Mucosa of descending colon (tissue), 3 donors: Measurements from ENCODE around the gene CREB5. TPM values are rescaled to one million over a fixed set of nuclear protein-coding genes. Genes with fewer than 3 reads are reported as not detected.
"Not testable (repeated sequence)": the region's sequence is repeated elsewhere in the genome, so short reads cannot be mapped to it uniquely, and the experiment has no call there.

Experiments used
- ATAC-seq: fragments of 200-7000 bp; cut with Tn5 transposase; one replicate; pipeline ENCODE4 v1.9.1; 2020; ENCODE audit warnings: mild to moderate bottlenecking, moderate library complexity
- DNase-seq, 3 donors: peaks; one replicate each; pipeline ENCODE4 v3.0.0-alpha.2; 2020
- H3K36me3 ChIP-seq: fragments of 200-600 bp; one replicate; pipeline ENCODE4 v1.8.0; 2021; ENCODE audit warnings: low read depth, mild to moderate bottlenecking
- H3K4me1 ChIP-seq: fragments of 200-600 bp; one replicate; pipeline ENCODE4 v1.8.0; 2021; ENCODE audit warnings: low read depth, mild to moderate bottlenecking
- H3K4me3 ChIP-seq: fragments of 200-600 bp; one replicate; pipeline ENCODE4 v1.8.0; 2021; ENCODE audit warnings: mild to moderate bottlenecking
- H3K9me3 ChIP-seq: fragments of 200-600 bp; one replicate; pipeline ENCODE4 v1.8.0; 2021; ENCODE audit warnings: mild to moderate bottlenecking
- CTCF ChIP-seq: fragments of 200-600 bp; IDR thresholded peaks from one replicate; pipeline ENCODE4 v1.8.0; 2022; ENCODE audit warnings: antibody characterized with exemption, mild to moderate bottlenecking
- intact Hi-C, 2 donors: fragments of 100-400 bp; cut with DNase I in 1 of 2; cut with micrococcal nuclease in 1 of 2; formaldehyde crosslinking; loops; one replicate each; pipeline versions ENCODE4 v1.11.0 to v1.11.1; 2022; cut with DNase I, micrococcal nuclease
- total RNA-seq, 3 donors: library from RNA; stranded (reverse); fragmentation: NEBNext Ultra II Directional in 2 of 3; extraction: Animal tissue kit (Norgen Biotek cat#: 25700) in 2 of 3; gene quantifications; one replicate each; pipeline versions ENCODE4 v1.2.1 to v1.2.4, GENCODE V29; 2021 to 2023
- donor health status: DM: no; HTN: no; CAD: no; lungs with moderate emphysema.
- donor health status: DM: no; HTN: no; CAD: no.
- donor health status: DM: no; HTN: yes; CAD: no.

Gene CREB5
- total RNA-seq, 3 donors from 2014 or later = 0.61 to 5.4 (median 1.9) TPM

- H3K4me1 ChIP-seq = no peaks in the 10 kb centered on the region
- no peaks in the 10 kb centered on the region for H3K36me3 ChIP-seq
- no peaks in the 10 kb centered on the region for H3K9me3 ChIP-seq
- H3K4me3 ChIP-seq = no peak overlapping the region
- no peak for ATAC-seq
- no peak for DNase-seq
- TF ChIP-seq CTCF = no peak
- intact Hi-C loops = no loop called here
Observed at GRCh38 chr7:28785041-28785995, 373.0 kb downstream of the CREB5 start.

DNA sequence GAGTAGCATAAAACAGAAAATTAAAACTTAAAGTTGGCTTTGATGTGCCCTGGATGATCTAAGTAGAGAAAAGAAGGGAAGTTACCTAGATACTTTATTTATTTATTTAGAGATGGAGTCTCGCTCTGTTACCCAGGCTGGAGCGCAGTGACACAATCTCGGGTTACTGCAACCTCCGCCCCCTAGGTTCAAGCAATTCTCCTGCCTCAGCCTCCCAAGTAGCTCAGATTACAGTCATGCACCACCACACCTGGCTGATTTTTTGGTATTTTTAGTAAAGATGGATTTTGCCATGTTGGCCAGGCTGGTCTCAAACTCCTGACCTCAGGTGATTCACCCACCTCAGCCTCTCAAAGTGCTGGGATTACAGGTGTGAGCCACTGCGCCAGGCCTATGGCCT, 373.8 kb downstream of the CREB5 start:
- intact Hi-C loops = not testable (repeated sequence)

DNA sequence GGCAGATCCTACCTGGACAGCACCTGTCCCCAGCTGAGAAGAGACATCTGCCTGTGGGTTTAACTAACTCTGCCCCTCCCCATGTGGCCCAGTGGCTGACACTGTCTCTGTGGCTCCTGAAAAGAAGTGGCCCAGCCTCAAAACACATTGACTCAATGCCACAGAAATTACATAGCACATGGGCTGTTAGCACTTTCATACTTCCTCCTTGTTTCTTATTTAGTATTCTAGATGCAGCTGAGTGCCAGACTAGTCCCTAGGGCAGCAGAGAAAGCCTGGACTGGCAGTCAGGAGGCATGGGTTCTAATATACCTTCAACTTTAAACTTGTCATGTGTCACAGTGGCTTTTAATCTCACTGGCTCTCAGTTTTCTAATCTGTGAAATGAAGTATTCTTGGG, 374.8 kb downstream of the CREB5 start:
- H3K4me1 ChIP-seq = no peaks in the 10 kb centered on the region
- DNase-seq = no peak
- no peaks in the 10 kb centered on the region for H3K9me3 ChIP-seq
- no peak for TF ChIP-seq CTCF
- intact Hi-C loops = no loop called here
- no peak overlapping the region for H3K4me3 ChIP-seq
- ATAC-seq = no peak
- H3K36me3 ChIP-seq = no peaks in the 10 kb centered on the region

More for the DNA sequence above, 373.8 kb downstream of the CREB5 start:
- H3K4me3 ChIP-seq, H3K9me3 ChIP-seq, DNase-seq, H3K4me1 ChIP-seq, ATAC-seq, H3K36me3 ChIP-seq: not testable (repeated sequence)

DNA sequence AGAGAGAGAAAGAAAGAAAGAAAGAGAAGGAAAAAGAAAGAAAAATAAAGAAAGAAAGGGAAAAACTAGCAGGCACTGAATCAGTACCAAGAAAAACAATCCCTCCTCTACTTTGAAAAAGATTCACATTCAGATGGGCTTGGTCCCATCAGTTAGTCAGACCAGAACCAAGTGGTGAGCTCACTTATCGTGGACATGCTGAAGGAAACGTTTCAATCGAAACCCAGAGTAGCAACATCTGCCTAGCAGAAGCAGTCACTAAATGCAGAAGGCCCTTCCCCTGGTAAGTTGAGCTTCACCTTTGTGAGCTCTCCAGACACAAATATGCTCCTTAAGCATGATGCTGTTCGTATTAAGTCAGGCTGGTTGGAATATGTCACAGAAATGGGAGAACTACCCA, 378.1 kb downstream of the CREB5 start:
- ATAC-seq (no peak), DNase-seq (no peak)
- intact Hi-C loops = no loop called here
- TF ChIP-seq CTCF = no peak
- H3K4me3 ChIP-seq = no peak overlapping the region
- no peaks in the 10 kb centered on the region for H3K4me1 ChIP-seq
- no peaks in the 10 kb centered on the region for H3K36me3 ChIP-seq
- no peaks in the 10 kb centered on the region for H3K9me3 ChIP-seq

GRCh38 chr7:28792858-28793257, 380.5 kb downstream of the CREB5 start:
- Histone ChIP-seq H3K4me3 (no peak overlapping the region), H3K36me3 (no peaks in the 10 kb centered on the region), H3K4me1 (no peaks in the 10 kb centered on the region), H3K9me3 (no peaks in the 10 kb centered on the region)
- no peak for TF ChIP-seq CTCF
- DNase-seq (no peak), ATAC-seq (no peak)
- intact Hi-C loops = no loop called here

DNA sequence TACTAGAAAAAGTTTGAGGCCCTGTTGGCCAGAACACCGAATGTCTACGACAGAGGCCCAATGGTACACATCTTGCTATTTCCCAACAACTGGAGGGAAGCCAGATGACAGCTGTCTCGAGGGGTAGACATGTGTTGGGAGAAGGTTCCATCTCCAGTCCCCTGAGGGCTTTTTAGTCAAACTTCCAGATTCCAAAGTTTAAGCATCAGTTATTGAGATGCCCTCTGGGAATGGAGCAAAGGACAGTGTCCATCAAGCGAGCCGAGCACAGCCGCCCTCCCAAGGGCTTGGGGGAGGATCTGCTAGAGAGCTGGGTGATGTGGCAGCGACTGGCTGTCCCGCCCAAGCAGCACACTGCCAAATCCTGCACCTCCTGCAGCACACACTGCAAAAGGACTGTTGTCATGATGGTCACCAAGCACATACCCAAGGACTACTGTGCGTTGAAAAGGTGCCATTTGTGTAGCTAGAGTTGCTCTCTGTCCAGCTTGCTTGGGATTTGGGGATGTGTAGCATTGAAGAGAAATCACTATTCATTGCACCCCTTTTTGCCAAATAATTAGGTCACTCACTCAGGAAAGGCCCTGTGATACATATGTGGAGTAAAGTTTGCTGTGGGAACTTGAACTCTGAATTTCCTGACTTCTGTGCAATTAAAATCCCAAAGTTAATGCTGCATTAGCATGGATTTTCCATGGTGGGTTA, 381.2 kb downstream of the CREB5 start:
- DNase-seq (no peak), ATAC-seq (no peak)
- intact Hi-C loops = no loop called here
- Histone ChIP-seq H3K36me3 (no peaks in the 10 kb centered on the region), H3K4me1 (no peaks in the 10 kb centered on the region), H3K9me3 (no peaks in the 10 kb centered on the region), H3K4me3 (no peak overlapping the region)
- no peak for TF ChIP-seq CTCF
